Esophagus muscularis mucosa (tissue), 4 donors: Measurements from ENCODE around the gene DMGDH.

Experiments
- EP300 ChIP-seq: sonication (generic); formaldehyde crosslinking; IDR thresholded peaks from one replicate; pipeline ENCODE4 v1.6.1; 2017; ENCODE audit warnings: antibody characterized with exemption
- POLR2AphosphoS5 ChIP-seq, 2 donors: sonication (generic); formaldehyde crosslinking; IDR thresholded peaks; one replicate each; pipeline ENCODE4 v1.6.1; 2017; ENCODE audit warnings: antibody characterized with exemption in 2 of 2
- TF ChIP-seq, protein P1 (sequence below), 3 experiments: fragments of 200-600 bp in 2 of 3; fragments of 450-650 bp in 1 of 3; sonication (generic) in 2 of 3; IDR thresholded peaks; one replicate each; pipeline ENCODE4 v1.5.1; 2017 to 2019; ENCODE audit warnings: antibody characterized with exemption in 3 of 3, mild to moderate bottlenecking in 2 of 3, moderate library complexity in 1 of 3

DNA sequence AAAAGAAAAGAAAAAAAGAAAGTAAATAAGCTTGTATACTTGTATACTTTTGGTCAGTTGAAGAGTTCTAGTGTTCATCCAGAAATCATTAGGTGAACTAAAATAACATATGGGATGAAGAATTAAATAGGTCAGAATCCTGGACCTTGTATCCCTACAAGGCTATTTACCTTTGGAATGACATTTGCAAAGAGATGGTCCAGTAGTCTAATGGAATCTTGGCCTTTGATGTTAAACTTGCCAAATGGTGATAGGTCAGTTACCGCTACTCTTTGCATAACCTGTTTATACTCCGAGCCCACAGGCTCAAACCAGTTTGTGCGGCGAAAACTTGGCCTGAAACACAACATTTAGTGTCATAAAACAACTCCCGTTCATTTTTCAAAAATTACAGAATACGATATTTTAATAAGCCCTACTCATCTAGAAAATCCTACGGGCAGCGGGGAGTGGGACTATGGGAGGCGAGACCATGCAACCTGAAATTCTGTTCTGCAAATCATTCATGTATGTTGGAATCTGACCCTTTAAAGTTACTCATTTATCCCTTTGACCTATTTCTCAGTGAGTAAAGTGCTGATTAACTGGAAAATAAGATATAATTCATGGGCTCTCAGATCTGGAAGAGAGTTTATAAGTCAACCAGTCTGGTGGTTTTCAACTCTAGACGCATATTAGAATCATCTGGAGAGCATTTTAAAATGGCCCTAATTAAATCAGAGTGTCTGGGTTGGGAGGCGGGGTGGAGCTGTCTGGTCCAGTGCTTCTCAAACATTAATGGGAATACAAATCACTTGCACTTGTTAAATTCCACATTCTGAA lies 38.6 kb downstream of the DMGDH start:
- TF ChIP-seq POLR2AphosphoS5 (IDR thresholded peaks at IDR 0.05) (no peak), EP300 (no peak)
- TF ChIP-seq, protein P1, sequence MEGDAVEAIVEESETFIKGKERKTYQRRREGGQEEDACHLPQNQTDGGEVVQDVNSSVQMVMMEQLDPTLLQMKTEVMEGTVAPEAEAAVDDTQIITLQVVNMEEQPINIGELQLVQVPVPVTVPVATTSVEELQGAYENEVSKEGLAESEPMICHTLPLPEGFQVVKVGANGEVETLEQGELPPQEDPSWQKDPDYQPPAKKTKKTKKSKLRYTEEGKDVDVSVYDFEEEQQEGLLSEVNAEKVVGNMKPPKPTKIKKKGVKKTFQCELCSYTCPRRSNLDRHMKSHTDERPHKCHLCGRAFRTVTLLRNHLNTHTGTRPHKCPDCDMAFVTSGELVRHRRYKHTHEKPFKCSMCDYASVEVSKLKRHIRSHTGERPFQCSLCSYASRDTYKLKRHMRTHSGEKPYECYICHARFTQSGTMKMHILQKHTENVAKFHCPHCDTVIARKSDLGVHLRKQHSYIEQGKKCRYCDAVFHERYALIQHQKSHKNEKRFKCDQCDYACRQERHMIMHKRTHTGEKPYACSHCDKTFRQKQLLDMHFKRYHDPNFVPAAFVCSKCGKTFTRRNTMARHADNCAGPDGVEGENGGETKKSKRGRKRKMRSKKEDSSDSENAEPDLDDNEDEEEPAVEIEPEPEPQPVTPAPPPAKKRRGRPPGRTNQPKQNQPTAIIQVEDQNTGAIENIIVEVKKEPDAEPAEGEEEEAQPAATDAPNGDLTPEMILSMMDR (IDR thresholded peaks at IDR 0.05) = no peak
